ENCODE results near the gene ZAR1L. TPM values are rescaled to one million over a fixed set of nuclear protein-coding genes. Genes with fewer than 3 reads are reported as not detected.
A peak's percentile ranks its signal among the peaks of the same experiment; 100 is the strongest.

ZAR1L gene
- total RNA-seq, 2 donors from 2014 or later, result not detected

- no peak for TF ChIP-seq CTCF (IDR thresholded peaks at IDR 0.05)
- no peaks in the 10 kb centered on the region for H3K9me3 ChIP-seq
- H3K27me3 ChIP-seq (replicated peaks; ENCODE audit: insufficient read depth), result no peaks in the 10 kb centered on the region
- no peak overlapping the region for H3K27ac ChIP-seq
- no peak overlapping the region for H3K4me3 ChIP-seq
- H3K36me3 ChIP-seq, result no peaks in the 10 kb centered on the region
- ATAC-seq (ENCODE audit: insufficient number of reproducible peaks, low FRiP score, low read depth), result no peak
- DNase-seq (ENCODE audit: low spot score), result no peak
- no peaks in the 10 kb centered on the region for H3K4me1 ChIP-seq (ENCODE audit: control insufficient read depth in 1 of 2, low read depth in 2 of 2)
Observed at GRCh38 chr13:32340914-32341313, 25.8 kb upstream of the ZAR1L start.

GRCh38 chr13:32334671-32335070 lies 19.5 kb upstream of the ZAR1L start:
- ATAC-seq (ENCODE audit: insufficient number of reproducible peaks, low FRiP score, low read depth), result no peak
- no peaks in the 10 kb centered on the region for H3K27me3 ChIP-seq (replicated peaks; ENCODE audit: insufficient read depth)
- no peak overlapping the region for H3K27ac ChIP-seq
- no peak for DNase-seq (ENCODE audit: low spot score)
- H3K36me3 ChIP-seq, result no peaks in the 10 kb centered on the region
- no peaks in the 10 kb centered on the region for H3K9me3 ChIP-seq
- H3K4me3 ChIP-seq, result no peak overlapping the region
- no peak for TF ChIP-seq CTCF (IDR thresholded peaks at IDR 0.05)
- no peaks in the 10 kb centered on the region for H3K4me1 ChIP-seq (ENCODE audit: control insufficient read depth in 1 of 2, low read depth in 2 of 2)

GRCh38 chr13:32330441-32330840 lies 15.3 kb upstream of the ZAR1L start:
- Histone ChIP-seq H3K4me3 (no peak overlapping the region), H3K36me3 (no peaks in the 10 kb centered on the region), H3K27me3 (replicated peaks; ENCODE audit: insufficient read depth) (no peaks in the 10 kb centered on the region), H3K9me3 (no peaks in the 10 kb centered on the region), H3K27ac (no peak overlapping the region), H3K4me1 (ENCODE audit: control insufficient read depth in 1 of 2, low read depth in 2 of 2) (no peaks in the 10 kb centered on the region)
- DNase-seq (ENCODE audit: low spot score), result no peak
- TF ChIP-seq CTCF (IDR thresholded peaks at IDR 0.05), result no peak
- ATAC-seq (ENCODE audit: insufficient number of reproducible peaks, low FRiP score, low read depth), result no peak

GRCh38 chr13:32323912-32324311 lies 8.7 kb upstream of the ZAR1L start:
- TF ChIP-seq CTCF (IDR thresholded peaks at IDR 0.05), result no peak
- Histone ChIP-seq H3K36me3 (no peaks in the 10 kb centered on the region), H3K9me3 (no peaks in the 10 kb centered on the region), H3K4me1 (ENCODE audit: control insufficient read depth in 1 of 2, low read depth in 2 of 2) (peaks cover 6 to 16% of the 10 kb centered on the region in 2 donors), H3K4me3 (no peak overlapping the region), H3K27me3 (replicated peaks; ENCODE audit: insufficient read depth) (no peaks in the 10 kb centered on the region), H3K27ac (peak overlapping the region; percentile 56 to 69)
- DNase-seq (ENCODE audit: low spot score) (no peak), ATAC-seq (ENCODE audit: insufficient number of reproducible peaks, low FRiP score, low read depth) (peak; percentile 92)

- Histone ChIP-seq H3K4me1 (ENCODE audit: control insufficient read depth in 1 of 2, low read depth in 2 of 2) (peaks cover 6 to 22% of the 10 kb centered on the region in 2 donors), H3K9me3 (no peaks in the 10 kb centered on the region), H3K4me3 (no peak overlapping the region), H3K27ac (no peak overlapping the region), H3K27me3 (replicated peaks; ENCODE audit: insufficient read depth) (no peaks in the 10 kb centered on the region), H3K36me3 (no peaks in the 10 kb centered on the region)
- ATAC-seq (ENCODE audit: insufficient number of reproducible peaks, low FRiP score, low read depth), result no peak
- DNase-seq (ENCODE audit: low spot score), result no peak
- TF ChIP-seq CTCF (IDR thresholded peaks at IDR 0.05), result no peak
Observed at GRCh38 chr13:32320528-32320927, 5.4 kb upstream of the ZAR1L start.

All from thoracic aorta (tissue), 2 donors.